Fibroblast of lung (primary cell): ENCODE results near the gene ROR2. TPM values are rescaled to one million over a fixed set of nuclear protein-coding genes. Genes with fewer than 3 reads are reported as not detected.
A peak's percentile ranks its signal among the peaks of the same experiment; 100 is the strongest.
"Not testable (repeated sequence)": the region's sequence is repeated elsewhere in the genome, so short reads cannot be mapped to it uniquely, and the experiment has no call there.

Experiments
- DNase-seq, 2 donors: peaks; one replicate each; pipeline versions ENCODE4 v3.0.0 to v3.0.0-alpha.2; 2010; ENCODE audit warnings: low read depth in 2 of 2
- H2AFZ ChIP-seq: 2 replicates; pipeline ENCODE4 v1.5.1; 2012; ENCODE audit warnings: low read length, control low read depth, inconsistent platforms
- H3K27ac ChIP-seq: 2 replicates; pipeline ENCODE4 v1.5.1; 2011; ENCODE audit warnings: low read length, control low read depth; ENCODE audit not compliant: insufficient read depth
- H3K27me3 ChIP-seq: 2 replicates; pipeline ENCODE4 v1.5.1; 2011; ENCODE audit warnings: mild to moderate bottlenecking, low read length; ENCODE audit not compliant: control insufficient read depth, insufficient read depth
- H3K36me3 ChIP-seq: 2 replicates; pipeline ENCODE4 v1.5.1; 2011; ENCODE audit warnings: low read length; ENCODE audit not compliant: control insufficient read depth, insufficient read depth
- H3K4me1 ChIP-seq: 2 replicates; pipeline ENCODE4 v1.5.1; 2011; ENCODE audit warnings: low read length; ENCODE audit not compliant: control insufficient read depth, insufficient read depth; ENCODE audit errors: extremely low read depth
- H3K4me2 ChIP-seq: 2 replicates; pipeline ENCODE4 v1.5.1; 2011; ENCODE audit warnings: low read length, control low read depth; ENCODE audit not compliant: insufficient read depth; ENCODE audit errors: extremely low read depth
- H3K4me3 ChIP-seq, 4 experiments: fragments of 200-600 bp in 1 of 4; sonication (generic) in 1 of 4; replicated peaks in 1 of 4; 2 replicates each; pipeline ENCODE4 v1.5.1; 2011 to 2016; ENCODE audit warnings: low read length in 4 of 4, low read depth in 3 of 4, mild to moderate bottlenecking in 3 of 4, control low read depth in 2 of 4, inconsistent platforms in 1 of 4, mixed read lengths in 1 of 4; ENCODE audit not compliant: insufficient read depth in 1 of 4; ENCODE audit errors: control extremely low read depth in 1 of 4
- H3K79me2 ChIP-seq: 2 replicates; pipeline ENCODE4 v1.5.1; 2012; ENCODE audit warnings: mild to moderate bottlenecking, low read length, inconsistent platforms; ENCODE audit not compliant: control insufficient read depth, insufficient read depth
- H3K9ac ChIP-seq: 2 replicates; pipeline ENCODE4 v1.5.1; 2011; ENCODE audit warnings: mild to moderate bottlenecking, low read length, control low read depth; ENCODE audit not compliant: insufficient read depth
- H3K9me3 ChIP-seq: 2 replicates; pipeline ENCODE4 v1.5.1; 2012; ENCODE audit warnings: low read depth, low read length; ENCODE audit not compliant: control insufficient read depth, insufficient read depth
- H4K20me1 ChIP-seq: 2 replicates; pipeline ENCODE4 v1.5.1; 2011; ENCODE audit warnings: low read length; ENCODE audit not compliant: control insufficient read depth, insufficient read depth; ENCODE audit errors: extremely low read depth
- CTCF ChIP-seq, 2 donors: IDR thresholded peaks in 1 of 2; conservative IDR thresholded peaks in 1 of 2; 1 replicate in 1 of 2; 2 replicates in 1 of 2; pipeline ENCODE4 v1.5.1; 2011 to 2012; ENCODE audit warnings: low read length in 2 of 2, control low read depth in 1 of 2, inconsistent platforms in 1 of 2, low read depth in 1 of 2, mild to moderate bottlenecking in 1 of 2
- EZH2 ChIP-seq: IDR thresholded peaks from 2 replicates; pipeline ENCODE4 v1.5.1; 2012; ENCODE audit warnings: low read length, control low read depth, mild to moderate bottlenecking; ENCODE audit errors: missing control alignments
- polyA plus RNA-seq, 2 donors: library from polyadenylated mRNA; depleted of rRNA in 1 of 2; stranded (reverse) in 1 of 2; unstranded in 1 of 2; fragments of >200 nt; gene quantifications; 2 replicates each; pipeline ENCODE4 v1.2.1, GENCODE V29; 2011 to 2012; ENCODE audit warnings: missing spikeins in 1 of 2
- total RNA-seq: library from RNA; depleted of rRNA; stranded (reverse); fragments of >200 nt; gene quantifications from 2 replicates; pipeline ENCODE4 v1.2.1, GENCODE V29; 2014

ROR2 gene
- total and polyA plus RNA-seq, 2 donors (not counting 1 experiment from before 2014, with no cell fraction given): 2.3 to 27.9 TPM

GRCh38 chr9:91546574-91546973 is 403.5 kb downstream of the ROR2 start:
- Histone ChIP-seq H3K4me3 (no peak overlapping the region), H3K27me3 (no peaks in the 10 kb centered on the region), H4K20me1 (no peaks in the 10 kb centered on the region), H3K79me2 (no peaks in the 10 kb centered on the region), H2AFZ (no peak overlapping the region), H3K36me3 (no peaks in the 10 kb centered on the region), H3K27ac (no peak overlapping the region), H3K9me3 (no peaks in the 10 kb centered on the region), H3K4me2 (no peak overlapping the region), H3K4me1 (no peaks in the 10 kb centered on the region), H3K9ac (no peak overlapping the region)
- peak in 1 of 2 donors; percentile 94 for DNase-seq
- no peak for TF ChIP-seq EZH2
- no peak for TF ChIP-seq CTCF (conservative IDR thresholded peaks at IDR 0.05 in 1 of 2, IDR thresholded peaks at IDR 0.05 in 1 of 2; ENCODE audit: low read depth in 1 of 2, low read length in 2 of 2)

- no peaks in the 10 kb centered on the region for H3K36me3 ChIP-seq
- no peak overlapping the region for H3K4me2 ChIP-seq
- H3K4me3 ChIP-seq: no peak overlapping the region
- H4K20me1 ChIP-seq: no peaks in the 10 kb centered on the region
- H3K27me3 ChIP-seq: no peaks in the 10 kb centered on the region
- H3K4me1 ChIP-seq: no peaks in the 10 kb centered on the region
- H3K79me2 ChIP-seq: no peaks in the 10 kb centered on the region
- TF ChIP-seq EZH2 (no peak), CTCF (conservative IDR thresholded peaks at IDR 0.05 in 1 of 2, IDR thresholded peaks at IDR 0.05 in 1 of 2; ENCODE audit: low read depth in 1 of 2, low read length in 2 of 2) (no peak)
- no peak overlapping the region for H3K27ac ChIP-seq
- H3K9ac ChIP-seq: no peak overlapping the region
- H3K9me3 ChIP-seq: no peaks in the 10 kb centered on the region
- DNase-seq: peak; percentile 23 to 67
- H2AFZ ChIP-seq: no peak overlapping the region
These were observed 408.3 kb downstream of the ROR2 start for GRCh38 chr9:91541734-91542133.

DNA sequence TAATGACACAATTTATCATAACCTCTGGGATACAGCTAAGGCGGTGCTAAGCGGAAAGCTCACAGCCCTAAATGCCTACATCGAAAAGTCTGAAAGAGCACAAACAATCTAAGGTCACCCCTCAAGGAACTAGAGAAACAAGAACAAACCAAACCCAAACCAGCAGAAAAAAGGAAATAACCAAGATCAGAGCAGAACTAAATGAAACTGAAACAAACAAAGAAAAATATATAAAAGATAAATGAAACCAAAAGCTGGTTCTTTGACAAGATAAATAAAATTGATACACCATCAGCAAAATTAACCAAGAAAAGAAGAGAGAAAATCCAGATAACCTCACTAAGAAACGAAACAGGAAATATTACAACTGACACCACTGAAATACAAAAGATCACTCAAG is 409.5 kb downstream of the ROR2 start:
- H3K36me3 ChIP-seq, H4K20me1 ChIP-seq, H3K27ac ChIP-seq, H3K79me2 ChIP-seq, H3K27me3 ChIP-seq, H3K4me3 ChIP-seq, H3K4me1 ChIP-seq, DNase-seq, H3K4me2 ChIP-seq, H3K9ac ChIP-seq, H2AFZ ChIP-seq, H3K9me3 ChIP-seq: not testable (repeated sequence)
